Liver (tissue), 9 donors: ENCODE measurements around the gene TMEM91. TPM values are rescaled to one million over a fixed set of nuclear protein-coding genes. Genes with fewer than 3 reads are reported as not detected.

Experiments used
- DNase-seq: peaks from one replicate; pipeline ENCODE4 v3.0.0-alpha.2; 2017; ENCODE audit warnings: low spot score
- H3K27ac ChIP-seq, 2 donors: one replicate each; pipeline ENCODE4 v1.7.0; 2013; ENCODE audit warnings: inconsistent platforms in 2 of 2, low read length in 2 of 2, control low read depth in 1 of 2, low read depth in 1 of 2, mild to moderate bottlenecking in 1 of 2
- H3K27me3 ChIP-seq, 4 donors: one replicate each; pipeline versions ENCODE4 v1.6.1 to v1.7.0; 2013; ENCODE audit warnings: low read length in 3 of 4, inconsistent platforms in 1 of 4, mild to moderate bottlenecking in 1 of 4, moderate library complexity in 1 of 4; ENCODE audit not compliant: control insufficient read depth in 4 of 4, insufficient read depth in 4 of 4
- H3K36me3 ChIP-seq, 4 donors: one replicate each; pipeline versions ENCODE4 v1.6.1 to v1.7.0; 2013; ENCODE audit warnings: low read length in 3 of 4, mild to moderate bottlenecking in 3 of 4, low read depth in 1 of 4, moderate library complexity in 1 of 4; ENCODE audit not compliant: control insufficient read depth in 4 of 4, insufficient read depth in 3 of 4
- H3K4me1 ChIP-seq, 4 donors: one replicate each; pipeline versions ENCODE4 v1.6.1 to v1.7.0; 2013; ENCODE audit warnings: low read length in 3 of 4, mild to moderate bottlenecking in 3 of 4, moderate library complexity in 1 of 4; ENCODE audit not compliant: control insufficient read depth in 4 of 4, insufficient read depth in 4 of 4
- H3K4me3 ChIP-seq, 3 donors: one replicate each; pipeline versions ENCODE4 v1.6.1 to v1.7.0; 2013; ENCODE audit warnings: low read length in 3 of 3, control low read depth in 1 of 3, low read depth in 1 of 3, mild to moderate bottlenecking in 1 of 3
- H3K9ac ChIP-seq, 2 donors: one replicate each; pipeline ENCODE4 v1.7.0; 2013; ENCODE audit warnings: low read length in 2 of 2, mild to moderate bottlenecking in 2 of 2, moderate library complexity in 2 of 2, control low read depth in 1 of 2, low read depth in 1 of 2
- H3K9me3 ChIP-seq, 4 donors: one replicate each; pipeline versions ENCODE4 v1.6.1 to v1.7.0; 2013; ENCODE audit warnings: low read length in 3 of 4; ENCODE audit not compliant: control insufficient read depth in 4 of 4
- CTCF ChIP-seq: fragments of 150-350 bp; IDR thresholded peaks from 2 replicates; pipeline ENCODE4 v1.5.1; 2017; ENCODE audit warnings: improper control_type of control experiment, low read depth, low read length; ENCODE audit not compliant: missing input control
- EGR1 ChIP-seq, 2 donors: IDR thresholded peaks; 2 replicates each; pipeline ENCODE4 v1.6.1; 2016 to 2018; ENCODE audit warnings: antibody characterized with exemption in 2 of 2, low read depth in 2 of 2
- FOXA1 ChIP-seq: IDR thresholded peaks from 2 replicates; pipeline ENCODE4 v1.6.1; 2016; ENCODE audit warnings: antibody characterized with exemption
- FOXA2 ChIP-seq: IDR thresholded peaks from 2 replicates; pipeline ENCODE4 v1.6.1; 2016; ENCODE audit warnings: antibody characterized with exemption
- GABPA ChIP-seq, 2 donors: IDR thresholded peaks in 1 of 2; conservative IDR thresholded peaks in 1 of 2; 2 replicates each; pipeline ENCODE4 v1.6.1; 2016; ENCODE audit warnings: antibody characterized with exemption in 2 of 2, mild to moderate bottlenecking in 1 of 2, moderate library complexity in 1 of 2
- MAX ChIP-seq: IDR thresholded peaks from 2 replicates; pipeline ENCODE4 v1.6.1; 2016; ENCODE audit warnings: antibody characterized with exemption
- RAD21 ChIP-seq, 2 donors: IDR thresholded peaks; 2 replicates each; pipeline ENCODE4 v1.6.1; 2016; ENCODE audit warnings: antibody characterized with exemption in 2 of 2, mild to moderate bottlenecking in 2 of 2
- REST ChIP-seq: IDR thresholded peaks from 2 replicates; pipeline ENCODE4 v1.6.1; 2016; ENCODE audit warnings: antibody characterized with exemption, mild to moderate bottlenecking
- RXRA ChIP-seq, 2 donors: IDR thresholded peaks; 2 replicates each; pipeline ENCODE4 v1.6.1; 2017 to 2018; ENCODE audit warnings: antibody characterized with exemption in 2 of 2, mild to moderate bottlenecking in 1 of 2
- ZBTB33 ChIP-seq: IDR thresholded peaks from 2 replicates; pipeline ENCODE4 v1.6.1; 2016; ENCODE audit warnings: antibody characterized with exemption
- WGBS: extraction: QIAGEN DNeasy Blood & Tissue Kit; methylation state at CpG from one replicate; pipeline ENCODE4 v1.1.7; 2013; 5-methylcytosine and 5-hydroxymethylcytosine counted together
- polyA plus RNA-seq, 2 donors: library from polyadenylated mRNA; stranded (reverse) in 1 of 2; unstranded in 1 of 2; fragments of 200-250 nt in 1 of 2; fragments of >200 nt in 1 of 2; fragmentation: Nextera tagmentation in 1 of 2; extraction: Ambion mirVana in 1 of 2; gene quantifications; one replicate each; pipeline versions ENCODE4 v1.2.1 to v1.2.3, GENCODE V29; 2013 to 2015
- total RNA-seq, 2 donors: library from RNA; depleted of rRNA; stranded (reverse); fragments of >200 nt; gene quantifications; one replicate each; pipeline ENCODE4 v1.2.3, GENCODE V29; 2014
- donor health status: healthy.
- donor health status: healthy.
- donor health status: healthy.
- donor health status: healthy.
- donor health status: healthy.

TMEM91 gene
- total and polyA plus RNA-seq, 4 donors = 1.6 to 4.0 (median 2.9) TPM

GRCh38 chr19:41353466-41354342, 22.6 kb upstream of the TMEM91 start, which contains the start of gene TGFB1:
Gene TGFB1 (minus strand): TSS chr19:41353922. CDS start chr19:41353044, 878 bp downstream.
- H3K4me3 ChIP-seq = peak within 1 kb of the TSS; percentile 45 to 69 (median 61)
- no peaks in the 10 kb centered on the region for H3K36me3 ChIP-seq
- H3K27ac ChIP-seq = peak within 1 kb of the TSS; percentile 71 to 73
- no peaks in the 10 kb centered on the region for H3K9me3 ChIP-seq
- peak; percentile 76 for DNase-seq
- H3K4me1 ChIP-seq = peaks cover 0 to 39% (median 20%) of the 10 kb centered on the region in 4 donors
- H3K27me3 ChIP-seq = no peaks in the 10 kb centered on the region
- 2% methylated on average over 78 of the region's 78 CpGs for WGBS
- TF ChIP-seq RAD21 (IDR thresholded peaks at IDR 0.05) (peak; percentile 52 to 72), FOXA2 (no peak), MAX (no peak), ZBTB33 (no peak), GABPA (IDR thresholded peaks at IDR 0.05 in 1 of 2, conservative IDR thresholded peaks at IDR 0.05 in 1 of 2) (no peak), CTCF (peak; percentile 75)
- peak within 1 kb of the TSS; percentile 20 to 46 for H3K9ac ChIP-seq

- peak overlapping the region in 1 of 3 donors; percentile 61 for H3K4me3 ChIP-seq
- no peak overlapping the region for H3K9ac ChIP-seq
- no peaks in the 10 kb centered on the region for H3K36me3 ChIP-seq
- 93% methylated on average over 23 of the region's 23 CpGs for WGBS
- no peaks in the 10 kb centered on the region for H3K9me3 ChIP-seq
- H3K27me3 ChIP-seq = no peaks in the 10 kb centered on the region
- TF ChIP-seq REST (no peak), RXRA (IDR thresholded peaks at IDR 0.05) (no peak), EGR1 (IDR thresholded peaks at IDR 0.05; ENCODE audit: low read depth in 2 of 2) (no peak), FOXA1 (no peak)
- peaks cover 0 to 34% (median 20%) of the 10 kb centered on the region in 4 donors for H3K4me1 ChIP-seq
- peak overlapping the region; percentile 31 to 73 for H3K27ac ChIP-seq
- DNase-seq = no peak
Measured at GRCh38 chr19:41354343-41354953, 21.9 kb upstream of the TMEM91 start.
